Neuronal stem cell (in vitro differentiated cells): Measurements from ENCODE around the gene COL20A1.

Source experiments
- DNase-seq: peaks from one replicate; pipeline ENCODE4 v3.0.0-alpha.2; 2013; ENCODE audit warnings: low spot score
- H2AFZ ChIP-seq: one replicate; pipeline ENCODE4 v1.6.1; 2013; ENCODE audit warnings: mild to moderate bottlenecking, low read length, inconsistent platforms
- H2AK5ac ChIP-seq: 2 replicates; pipeline ENCODE4 v1.6.1; 2013; ENCODE audit warnings: low read depth, mild to moderate bottlenecking, inconsistent platforms, low read length, moderate library complexity, mixed read lengths
- H2BK120ac ChIP-seq: 2 replicates; pipeline ENCODE4 v1.6.1; 2013; ENCODE audit warnings: low read depth, mild to moderate bottlenecking, inconsistent platforms, low read length, moderate library complexity, mixed read lengths
- H2BK12ac ChIP-seq: one replicate; pipeline ENCODE4 v1.6.1; 2013; ENCODE audit warnings: low read length, inconsistent platforms
- H2BK15ac ChIP-seq: 2 replicates; pipeline ENCODE4 v1.6.1; 2013; ENCODE audit warnings: mild to moderate bottlenecking, low read length, inconsistent platforms, mixed read lengths
- H2BK5ac ChIP-seq: one replicate; pipeline ENCODE4 v1.6.1; 2013; ENCODE audit warnings: inconsistent platforms, mild to moderate bottlenecking, low read length, moderate library complexity
- H3K14ac ChIP-seq: one replicate; pipeline ENCODE4 v1.6.1; 2013; ENCODE audit warnings: low read length, inconsistent platforms
- H3K18ac ChIP-seq: 2 replicates; pipeline ENCODE4 v1.6.1; 2013; ENCODE audit warnings: low read length, inconsistent platforms
- H3K23ac ChIP-seq: 2 replicates; pipeline ENCODE4 v1.6.1; 2013; ENCODE audit warnings: low read depth, mild to moderate bottlenecking, mixed read lengths, low read length, inconsistent platforms; ENCODE audit not compliant: poor library complexity
- H3K27ac ChIP-seq: replicated peaks from 3 replicates; pipeline ENCODE4 v1.5.1; 2013; ENCODE audit warnings: low read length, inconsistent platforms
- H3K27me3 ChIP-seq, 3 experiments: 2 replicates each; pipeline ENCODE4 v1.6.1; 2013; ENCODE audit warnings: low read length in 3 of 3, mild to moderate bottlenecking in 2 of 3, inconsistent platforms in 1 of 3, low read depth in 1 of 3, mixed read lengths in 1 of 3, moderate library complexity in 1 of 3; ENCODE audit not compliant: control insufficient read depth in 3 of 3, insufficient read depth in 3 of 3
- H3K36me3 ChIP-seq, 2 donors: replicated peaks in 1 of 2; 2 replicates each; pipeline ENCODE4 v1.6.1; 2013; ENCODE audit warnings: low read length in 2 of 2; ENCODE audit not compliant: control insufficient read depth in 2 of 2, insufficient read depth in 2 of 2
- H3K4ac ChIP-seq: 2 replicates; pipeline ENCODE4 v1.6.1; 2013; ENCODE audit warnings: inconsistent platforms, mild to moderate bottlenecking, low read length, moderate library complexity
- H3K4me1 ChIP-seq, 2 donors: 1 replicate in 1 of 2; 2 replicates in 1 of 2; pipeline ENCODE4 v1.6.1; 2013; ENCODE audit warnings: low read length in 2 of 2, low read depth in 1 of 2; ENCODE audit not compliant: control insufficient read depth in 2 of 2, insufficient read depth in 1 of 2
- H3K4me2 ChIP-seq: one replicate; pipeline ENCODE4 v1.6.1; 2013; ENCODE audit warnings: mild to moderate bottlenecking, low read length, inconsistent platforms; ENCODE audit not compliant: insufficient read depth, poor library complexity, severe bottlenecking
- H3K4me3 ChIP-seq, 2 donors: 2 replicates each; pipeline ENCODE4 v1.5.1; 2013; ENCODE audit warnings: low read length in 2 of 2, mild to moderate bottlenecking in 2 of 2, inconsistent platforms in 1 of 2, moderate library complexity in 1 of 2
- H3K79me1 ChIP-seq: one replicate; pipeline ENCODE4 v1.6.1; 2013; ENCODE audit warnings: low read depth, mild to moderate bottlenecking, inconsistent platforms, low read length, moderate library complexity
- H3K9ac ChIP-seq: one replicate; pipeline ENCODE4 v1.6.1; 2013; ENCODE audit warnings: mild to moderate bottlenecking, low read depth, low read length, inconsistent platforms; ENCODE audit not compliant: poor library complexity
- H3K9me3 ChIP-seq, 2 donors: replicated peaks in 1 of 2; 2 replicates each; pipeline versions ENCODE3 to v1.6.1; 2013; ENCODE audit warnings: low read length in 2 of 2, mild to moderate bottlenecking in 2 of 2, inconsistent platforms in 1 of 2, low read depth in 1 of 2, mixed read lengths in 1 of 2, moderate library complexity in 1 of 2; ENCODE audit not compliant: control insufficient read depth in 2 of 2, insufficient read depth in 1 of 2
- H4K8ac ChIP-seq: one replicate; pipeline ENCODE4 v1.6.1; 2013; ENCODE audit warnings: low read depth, mild to moderate bottlenecking, inconsistent platforms, low read length, moderate library complexity
- H4K91ac ChIP-seq: one replicate; pipeline ENCODE4 v1.6.1; 2013; ENCODE audit warnings: low read length, low read depth, mild to moderate bottlenecking, inconsistent platforms; ENCODE audit not compliant: poor library complexity
- WGBS, 2 donors: extraction: QIAGEN DNeasy Blood & Tissue Kit; methylation state at CpG; one replicate each; pipeline ENCODE4 v1.1.7; 2013; ENCODE audit warnings: missing lambda C conversion rate in 2 of 2, mixed read lengths in 1 of 2; ENCODE audit not compliant: insufficient read length in 2 of 2, insufficient replicate concordance in 1 of 2; ENCODE audit errors: extremely low coverage in 2 of 2; 5-methylcytosine and 5-hydroxymethylcytosine counted together

The COL20A1 gene

DNA sequence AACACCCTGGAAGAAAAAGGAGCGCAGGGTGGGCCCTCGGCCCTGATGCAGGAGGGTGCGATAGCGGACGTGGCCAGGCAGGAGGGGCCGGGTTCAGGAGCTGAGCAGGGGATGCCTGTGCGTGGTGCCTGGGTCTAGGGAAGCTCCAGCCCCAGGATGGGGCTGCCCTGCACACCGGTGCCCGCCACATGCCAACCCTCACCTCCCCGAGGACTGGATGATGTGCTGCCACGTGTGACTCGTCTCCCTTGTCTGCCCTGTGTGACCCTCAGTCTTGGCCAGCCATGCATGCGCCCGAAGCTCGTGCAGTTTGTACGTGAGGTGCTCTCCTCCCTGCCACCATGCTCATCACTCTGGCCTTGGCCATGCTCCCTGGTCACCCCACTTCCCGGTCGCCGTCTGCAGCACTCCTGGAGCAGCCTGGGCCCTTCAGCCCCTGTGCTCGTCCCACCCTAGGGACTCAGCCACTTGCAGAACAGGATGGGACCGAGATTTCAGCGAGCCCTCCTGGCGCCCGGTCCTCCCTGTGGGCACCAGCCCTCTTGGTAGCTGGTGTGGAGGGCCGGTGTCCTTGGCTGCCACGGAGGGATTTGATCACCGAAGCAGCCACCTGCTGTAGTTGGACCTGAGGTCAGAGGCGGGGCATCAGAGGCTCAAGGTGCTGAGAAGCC is 4.3 kb upstream of the COL20A1 start:
- Histone ChIP-seq H3K18ac (no peak overlapping the region), H3K4ac (no peak overlapping the region), H2AFZ (no peak overlapping the region), H3K36me3 (peaks cover 28 to 56% of the 10 kb centered on the region in 2 donors), H4K91ac (no peak overlapping the region), H3K4me3 (no peak overlapping the region), H2BK5ac (no peak overlapping the region), H3K4me2 (no peak overlapping the region), H3K23ac (peak overlapping the region; percentile 55), H3K27ac (no peak overlapping the region), H4K8ac (no peak overlapping the region), H2BK15ac (no peak overlapping the region), H2AK5ac (no peak overlapping the region), H2BK120ac (no peak overlapping the region), H3K27me3 (no peaks in the 10 kb centered on the region), H3K9me3 (no peaks in the 10 kb centered on the region), H3K79me1 (peaks cover 11% of the 10 kb centered on the region), H3K4me1 (peaks cover 0 to 6% of the 10 kb centered on the region in 2 donors), H3K9ac (no peak overlapping the region), H3K14ac (no peak overlapping the region), H2BK12ac (no peak overlapping the region)
- DNase-seq: no peak
- WGBS, 2 donors: no CpG with 5 or more reads among the region's 28 CpGs

- Histone ChIP-seq H3K4me3 (no peak overlapping the region), H3K27ac (no peak overlapping the region), H2AFZ (no peak overlapping the region), H3K18ac (no peak overlapping the region), H3K23ac (peak overlapping the region; percentile 65), H3K9ac (no peak overlapping the region), H3K27me3 (no peaks in the 10 kb centered on the region), H2BK15ac (no peak overlapping the region), H2BK12ac (peak overlapping the region; percentile 22), H3K4me1 (peaks cover 0 to 7% of the 10 kb centered on the region in 2 donors), H3K4ac (no peak overlapping the region), H3K14ac (no peak overlapping the region), H4K8ac (no peak overlapping the region), H2AK5ac (no peak overlapping the region), H3K9me3 (no peaks in the 10 kb centered on the region), H2BK120ac (no peak overlapping the region), H2BK5ac (peak overlapping the region; percentile 93), H3K36me3 (peaks cover 26 to 49% of the 10 kb centered on the region in 2 donors), H3K4me2 (no peak overlapping the region), H3K79me1 (peaks cover 11% of the 10 kb centered on the region), H4K91ac (no peak overlapping the region)
- no CpG with 5 or more reads among the region's 25 CpGs for WGBS, 2 donors
- DNase-seq: no peak
Measured at GRCh38 chr20:63289311-63290135, 3.5 kb upstream of the COL20A1 start.

- H2BK120ac ChIP-seq: no peak overlapping the region
- peak overlapping the region; percentile 44 for H3K23ac ChIP-seq
- H3K4me1 ChIP-seq: peaks cover 4 to 9% of the 10 kb centered on the region in 2 donors
- DNase-seq: no peak
- H3K4ac ChIP-seq: no peak overlapping the region
- H3K27me3 ChIP-seq: peaks cover 0 to 5% (median 0%) of the 10 kb centered on the region in 3 experiments
- peak overlapping the region; percentile 87 for H3K18ac ChIP-seq
- WGBS, 2 donors: no CpG with 5 or more reads among the region's 17 CpGs
- H3K9ac ChIP-seq: peak overlapping the region; percentile 4
- no peak overlapping the region for H3K4me2 ChIP-seq
- peak overlapping the region; percentile 90 for H2AK5ac ChIP-seq
- no peaks in the 10 kb centered on the region for H3K9me3 ChIP-seq
- no peak overlapping the region for H4K91ac ChIP-seq
- H2BK5ac ChIP-seq: peak overlapping the region; percentile 93
- peaks cover 23 to 42% of the 10 kb centered on the region in 2 donors for H3K36me3 ChIP-seq
- no peak overlapping the region for H4K8ac ChIP-seq
- no peak overlapping the region for H2BK12ac ChIP-seq
- no peak overlapping the region for H3K27ac ChIP-seq
- H2BK15ac ChIP-seq: no peak overlapping the region
- H3K4me3 ChIP-seq: no peak overlapping the region
- peak overlapping the region; percentile 3 for H3K14ac ChIP-seq
- H3K79me1 ChIP-seq: peaks cover 11% of the 10 kb centered on the region
- no peak overlapping the region for H2AFZ ChIP-seq
Measured at GRCh38 chr20:63290136-63290676, 2.8 kb upstream of the COL20A1 start.
